ENCODE results near the gene MYH4. TPM values are rescaled to one million over a fixed set of nuclear protein-coding genes. Genes with fewer than 3 reads are reported as not detected.

MYH4 gene
- total and polyA plus RNA-seq, 2 of the 8 experiments (the other 6 are each of a cell fraction or from before 2014, with no cell fraction given): not detected

GRCh38 chr17:10428781-10429180, 40.6 kb downstream of the MYH4 start (continued):
- TF ChIP-seq HDAC2 (IDR thresholded peaks at IDR 0.05; ENCODE audit: borderline replicate concordance in 1 of 2, low read depth in 2 of 2, low read length in 2 of 2): no peak
